CD8-positive, alpha-beta memory T cell (primary cell): ENCODE results near the gene C6. TPM values are rescaled to one million over a fixed set of nuclear protein-coding genes. Genes with fewer than 3 reads are reported as not detected.

Experiments
- CTCF ChIA-PET: fragments of 350-600 bp; sonication (Branson Sonifier 250); formaldehyde crosslinking; loops from one replicate; lab custom pipeline; 2021; ENCODE audit warnings: antibody characterized with exemption; lab: Charles Lee
- POLR2A ChIA-PET: fragments of 350-600 bp; sonication (Branson Sonifier 250); formaldehyde crosslinking; loops from one replicate; lab custom pipeline; 2021; ENCODE audit warnings: antibody characterized with exemption; lab: Charles Lee
- DNase-seq, 5 donors: peaks; one replicate each; pipeline versions ENCODE4 v3.0.0 to v3.0.0-alpha.2; 2020 to 2022; ENCODE audit warnings: mixed read lengths in 1 of 5
- H3K27ac ChIP-seq: one replicate; pipeline ENCODE4 v1.7.0; 2013; ENCODE audit warnings: low read depth, mild to moderate bottlenecking, low read length, moderate library complexity
- H3K27me3 ChIP-seq: 2 replicates; pipeline ENCODE4 v1.7.0; 2013; ENCODE audit warnings: low read length, mild to moderate bottlenecking; ENCODE audit not compliant: insufficient read depth, poor library complexity, severe bottlenecking
- H3K36me3 ChIP-seq: 2 replicates; pipeline ENCODE4 v1.7.0; 2013; ENCODE audit warnings: mild to moderate bottlenecking, low read length, moderate library complexity; ENCODE audit not compliant: insufficient read depth
- H3K4me1 ChIP-seq: 2 replicates; pipeline ENCODE4 v1.7.0; 2013; ENCODE audit warnings: mild to moderate bottlenecking, low read length, moderate library complexity; ENCODE audit not compliant: insufficient read depth
- H3K4me3 ChIP-seq: 2 replicates; pipeline ENCODE4 v1.7.0; 2013; ENCODE audit warnings: mild to moderate bottlenecking, low read length
- H3K9me3 ChIP-seq: 2 replicates; pipeline ENCODE4 v1.7.0; 2013; ENCODE audit warnings: mild to moderate bottlenecking, low read length
- H3K27ac Mint-ChIP-seq, 8 donors: one replicate each; pipeline ENCODE4 v1.8.0; 2020 to 2021; ENCODE audit warnings: mixed read lengths in 8 of 8, mild to moderate bottlenecking in 6 of 8, inconsistent platforms in 3 of 8, moderate library complexity in 3 of 8
- H3K27me3 Mint-ChIP-seq, 2 donors: one replicate each; pipeline ENCODE4 v1.8.0; 2020 to 2021; ENCODE audit warnings: mixed read lengths in 2 of 2, mild to moderate bottlenecking in 1 of 2, moderate library complexity in 1 of 2
- H3K36me3 Mint-ChIP-seq, 3 donors: one replicate each; pipeline ENCODE4 v1.8.0; 2020 to 2021; ENCODE audit warnings: mixed read lengths in 3 of 3, inconsistent platforms in 1 of 3, mild to moderate bottlenecking in 1 of 3
- H3K4me1 Mint-ChIP-seq, 3 donors: one replicate each; pipeline ENCODE4 v1.8.0; 2020 to 2021; ENCODE audit warnings: mixed read lengths in 3 of 3, inconsistent platforms in 1 of 3, mild to moderate bottlenecking in 1 of 3
- H3K4me3 Mint-ChIP-seq, 7 donors: one replicate each; pipeline ENCODE4 v1.8.0; 2020 to 2021; ENCODE audit warnings: mixed read lengths in 7 of 7, mild to moderate bottlenecking in 6 of 7, moderate library complexity in 4 of 7, inconsistent platforms in 2 of 7
- H3K9me3 Mint-ChIP-seq, 5 donors: one replicate each; pipeline ENCODE4 v1.8.0; 2020 to 2022; ENCODE audit warnings: mixed read lengths in 5 of 5, mild to moderate bottlenecking in 3 of 5, moderate library complexity in 2 of 5, inconsistent platforms in 1 of 5
- polyA plus RNA-seq: library from polyadenylated mRNA; unstranded; fragments of 300-500 nt; fragmentation: Illumina TruSeq; gene quantifications from one replicate; pipeline ENCODE4 v1.2.3, GENCODE V29; 2021
- total RNA-seq, 2 experiments: library from RNA; stranded (reverse); gene quantifications; one replicate each; pipeline ENCODE4 v1.2.3, GENCODE V29; 2021

Gene C6
- total and polyA plus RNA-seq, 3 experiments from 2014 or later = not detected

DNA sequence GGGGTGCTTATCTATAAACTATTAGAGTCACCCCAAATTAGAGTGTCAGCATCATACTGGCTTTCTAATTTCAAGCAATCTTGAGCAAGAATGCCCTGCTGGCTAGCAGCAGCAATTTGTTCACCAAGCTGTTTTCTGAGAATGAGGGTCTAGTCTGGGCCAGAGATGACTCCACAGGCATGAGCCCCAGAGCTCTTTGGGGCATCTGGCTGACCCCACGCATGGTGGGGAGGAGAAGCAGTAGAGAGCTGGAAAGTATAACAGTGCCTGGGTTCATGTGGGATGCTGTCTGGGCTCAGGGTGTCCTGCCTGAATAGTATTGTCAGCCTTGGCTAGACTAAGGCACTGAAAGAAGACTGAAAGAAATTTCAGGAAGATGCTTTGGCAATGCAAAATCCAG, 64.9 kb downstream of the C6 start:
- Mint-ChIP-seq H3K27ac (no peak overlapping the region), H3K36me3 (no peaks in the 10 kb centered on the region), H3K9me3 (peaks cover 0 to 8% (median 0%) of the 10 kb centered on the region in 5 donors), H3K27me3 (peaks cover 0 to 5% of the 10 kb centered on the region in 2 donors), H3K4me1 (no peaks in the 10 kb centered on the region), H3K4me3 (no peak overlapping the region)
- no peak overlapping the region for H3K4me3 ChIP-seq
- ChIA-PET POLR2A (no interaction called here), CTCF (no interaction called here)
- no peak for DNase-seq
- H3K27me3 ChIP-seq = no peaks in the 10 kb centered on the region
- no peaks in the 10 kb centered on the region for H3K36me3 ChIP-seq
- H3K9me3 ChIP-seq = no peaks in the 10 kb centered on the region
- no peak overlapping the region for H3K27ac ChIP-seq
- no peaks in the 10 kb centered on the region for H3K4me1 ChIP-seq

DNA sequence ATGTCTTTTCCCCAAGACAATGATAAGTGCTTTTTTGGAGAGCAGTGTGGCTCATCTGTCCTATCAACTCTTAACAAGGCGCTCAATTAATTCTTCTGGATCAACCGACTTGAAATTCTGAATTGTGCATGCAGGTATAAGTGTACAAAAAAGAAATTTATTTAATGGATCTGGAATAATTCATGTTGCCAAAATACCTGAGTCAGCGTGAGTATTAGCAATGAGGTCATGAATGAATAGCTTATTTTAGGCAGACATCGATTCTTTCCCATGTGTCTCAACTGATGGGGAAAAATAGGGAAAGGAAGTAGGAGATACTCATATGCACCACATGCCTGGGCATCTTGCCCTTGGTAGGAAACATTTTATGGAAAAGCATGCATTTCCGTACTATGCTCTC, 68.0 kb downstream of the C6 start:
- CTCF ChIA-PET = no interaction called here
- Mint-ChIP-seq H3K27me3 (peaks cover 0 to 3% of the 10 kb centered on the region in 2 donors), H3K4me1 (no peaks in the 10 kb centered on the region), H3K4me3 (no peak overlapping the region), H3K36me3 (no peaks in the 10 kb centered on the region), H3K27ac (no peak overlapping the region), H3K9me3 (peaks cover 0 to 2% (median 0%) of the 10 kb centered on the region in 5 donors)
- Histone ChIP-seq H3K27me3 (no peaks in the 10 kb centered on the region), H3K9me3 (no peaks in the 10 kb centered on the region), H3K36me3 (no peaks in the 10 kb centered on the region), H3K4me3 (no peak overlapping the region), H3K4me1 (no peaks in the 10 kb centered on the region), H3K27ac (no peak overlapping the region)
- POLR2A ChIA-PET = no interaction called here
- no peak for DNase-seq

DNA sequence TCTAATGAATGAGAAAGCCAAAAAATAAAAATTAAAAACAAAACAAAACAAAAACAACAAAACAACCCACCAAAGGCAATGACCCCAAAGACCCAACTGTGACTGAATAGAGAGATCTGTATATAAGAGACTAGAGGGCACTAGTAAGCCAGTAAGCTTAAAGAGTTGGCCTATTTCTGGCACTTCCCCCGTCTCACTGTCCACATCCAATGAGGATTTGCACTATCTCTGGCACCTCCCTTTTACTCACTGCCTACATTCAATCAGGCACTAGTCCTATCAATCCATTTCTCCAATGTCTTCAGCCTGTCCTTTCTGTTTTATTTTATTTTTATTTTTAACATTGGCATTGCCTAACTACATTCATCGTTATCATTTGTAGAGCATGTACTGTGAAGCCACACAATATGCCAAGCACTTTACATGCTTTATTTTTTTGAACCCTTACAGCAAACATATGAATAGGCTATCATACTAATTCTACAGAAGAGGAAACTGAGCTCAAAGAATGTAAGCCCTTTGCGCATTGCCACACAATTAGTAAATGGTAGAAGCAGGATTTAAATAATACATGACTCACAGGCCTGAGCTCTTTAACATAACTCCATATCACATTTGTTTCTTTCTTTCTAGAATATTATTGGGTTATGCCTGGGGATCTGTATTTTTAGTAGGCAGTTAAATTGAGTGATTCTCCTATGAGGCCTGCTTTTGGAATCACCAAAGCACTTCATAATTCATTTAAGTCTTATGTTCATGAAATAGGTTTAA, 70.0 kb downstream of the C6 start:
- POLR2A ChIA-PET = no interaction called here
- no peaks in the 10 kb centered on the region for H3K9me3 ChIP-seq
- no peaks in the 10 kb centered on the region for H3K27me3 ChIP-seq
- CTCF ChIA-PET = no interaction called here
- DNase-seq = no peak
- Mint-ChIP-seq H3K9me3 (peaks cover 0 to 9% (median 2%) of the 10 kb centered on the region in 5 donors), H3K4me3 (no peak overlapping the region), H3K27me3 (peaks cover 0 to 2% of the 10 kb centered on the region in 2 donors), H3K36me3 (no peaks in the 10 kb centered on the region), H3K4me1 (no peaks in the 10 kb centered on the region), H3K27ac (no peak overlapping the region)
- H3K36me3 ChIP-seq = no peaks in the 10 kb centered on the region
- H3K27ac ChIP-seq = no peak overlapping the region
- H3K4me1 ChIP-seq = no peaks in the 10 kb centered on the region
- H3K4me3 ChIP-seq = no peak overlapping the region

DNA sequence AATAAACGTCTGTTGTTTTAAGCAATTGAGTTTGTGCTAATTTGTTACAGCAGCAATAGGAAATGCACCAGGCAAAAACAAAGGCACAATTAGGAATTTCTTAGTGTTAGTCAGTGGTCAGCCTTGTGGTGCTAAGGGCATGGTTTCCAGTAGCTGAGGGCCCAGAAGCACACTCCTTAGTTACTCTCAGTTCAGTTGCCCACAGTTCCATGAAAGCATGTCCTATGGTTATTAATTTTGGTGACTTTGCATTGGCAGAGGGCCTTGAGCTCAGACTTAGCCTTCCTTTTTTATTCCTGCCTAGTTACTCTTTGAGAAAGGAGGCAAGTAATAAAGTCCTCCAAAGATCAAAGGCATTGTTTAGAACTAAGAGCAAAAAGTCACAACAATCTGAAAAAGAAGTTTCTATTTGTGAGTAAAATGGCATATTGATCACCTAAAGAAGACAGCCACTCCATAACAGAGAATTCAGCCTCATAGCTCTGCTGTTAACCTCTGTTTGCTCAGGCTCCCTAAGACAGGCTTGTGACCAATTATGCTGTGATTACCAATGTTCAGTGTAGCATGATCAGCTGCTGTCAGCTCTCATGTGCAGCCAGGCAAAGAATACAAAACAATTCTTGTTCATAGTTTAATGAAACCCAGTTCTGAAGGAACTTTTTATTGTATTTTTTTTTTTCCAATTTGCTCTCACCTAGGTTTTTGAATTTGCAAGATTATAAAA, 85.2 kb downstream of the C6 start:
- Mint-ChIP-seq H3K27me3 (peaks cover 0 to 5% of the 10 kb centered on the region in 2 donors), H3K4me1 (no peaks in the 10 kb centered on the region), H3K36me3 (no peaks in the 10 kb centered on the region), H3K9me3 (peaks cover 0 to 4% (median 0%) of the 10 kb centered on the region in 5 donors), H3K27ac (no peak overlapping the region), H3K4me3 (no peak overlapping the region)
- POLR2A ChIA-PET = no interaction called here
- CTCF ChIA-PET = no interaction called here
- Histone ChIP-seq H3K27me3 (no peaks in the 10 kb centered on the region), H3K36me3 (no peaks in the 10 kb centered on the region), H3K27ac (no peak overlapping the region), H3K4me3 (no peak overlapping the region), H3K9me3 (no peaks in the 10 kb centered on the region), H3K4me1 (no peaks in the 10 kb centered on the region)
- no peak for DNase-seq

DNA sequence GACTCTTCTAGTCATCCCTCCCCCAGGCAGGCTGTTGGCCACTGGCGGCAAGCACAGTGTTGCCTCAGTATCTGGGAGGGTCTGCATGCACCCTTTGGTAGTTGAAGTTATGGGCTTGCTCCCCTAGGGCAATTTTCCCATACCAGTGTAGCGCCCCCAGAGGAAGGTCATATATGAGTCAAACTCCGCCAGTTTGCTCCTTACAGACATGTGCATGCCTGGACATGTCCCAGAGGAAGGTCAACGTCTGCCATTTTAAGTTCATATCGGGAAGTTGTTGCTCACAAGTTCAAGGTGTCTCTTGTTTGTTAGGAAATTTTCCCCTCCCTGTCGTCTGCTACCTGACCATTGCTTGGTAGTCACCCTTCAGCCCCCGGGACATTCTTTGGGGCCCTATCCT, 90.9 kb downstream of the C6 start:
- no peaks in the 10 kb centered on the region for H3K4me1 Mint-ChIP-seq
- CTCF ChIA-PET = no interaction called here

GRCh38 chr5:41120600-41120999, 92.7 kb downstream of the C6 start:
- no peak for DNase-seq
- Histone ChIP-seq H3K4me1 (no peaks in the 10 kb centered on the region), H3K27ac (no peak overlapping the region), H3K9me3 (no peaks in the 10 kb centered on the region), H3K27me3 (no peaks in the 10 kb centered on the region), H3K4me3 (no peak overlapping the region), H3K36me3 (no peaks in the 10 kb centered on the region)
- POLR2A ChIA-PET = no interaction called here
- no peaks in the 10 kb centered on the region for H3K4me1 Mint-ChIP-seq
- H3K27me3 Mint-ChIP-seq = peaks cover 0 to 8% of the 10 kb centered on the region in 2 donors
- no peak overlapping the region for H3K4me3 Mint-ChIP-seq
- no peaks in the 10 kb centered on the region for H3K36me3 Mint-ChIP-seq
- CTCF ChIA-PET = no interaction called here
- peaks cover 0 to 4% (median 0%) of the 10 kb centered on the region in 5 donors for H3K9me3 Mint-ChIP-seq
- H3K27ac Mint-ChIP-seq = no peak overlapping the region

More for the DNA sequence above, 90.9 kb downstream of the C6 start:
- Histone ChIP-seq H3K4me3 (no peak overlapping the region), H3K36me3 (no peaks in the 10 kb centered on the region), H3K27me3 (no peaks in the 10 kb centered on the region), H3K9me3 (no peaks in the 10 kb centered on the region), H3K27ac (no peak overlapping the region), H3K4me1 (no peaks in the 10 kb centered on the region)
- POLR2A ChIA-PET = no interaction called here
- peaks cover 0 to 4% (median 0%) of the 10 kb centered on the region in 5 donors for H3K9me3 Mint-ChIP-seq
- no peaks in the 10 kb centered on the region for H3K36me3 Mint-ChIP-seq
- H3K27me3 Mint-ChIP-seq = peaks cover 0 to 5% of the 10 kb centered on the region in 2 donors
- no peak for DNase-seq
- H3K27ac Mint-ChIP-seq = no peak overlapping the region
- no peak overlapping the region for H3K4me3 Mint-ChIP-seq

GRCh38 chr5:41118177-41118576, 95.2 kb downstream of the C6 start:
- CTCF ChIA-PET = no interaction called here
- peaks cover 0 to 5% of the 10 kb centered on the region in 2 donors for H3K27me3 Mint-ChIP-seq

GRCh38 chr5:41115281-41115680, 98.1 kb downstream of the C6 start:
- H3K27me3 Mint-ChIP-seq = peaks cover 0 to 3% of the 10 kb centered on the region in 2 donors
- H3K36me3 ChIP-seq = no peaks in the 10 kb centered on the region
- no peak for DNase-seq
- H3K27ac ChIP-seq = no peak overlapping the region
- H3K9me3 ChIP-seq = no peaks in the 10 kb centered on the region
- H3K4me3 Mint-ChIP-seq = no peak overlapping the region
- no peaks in the 10 kb centered on the region for H3K27me3 ChIP-seq
- H3K36me3 Mint-ChIP-seq = no peaks in the 10 kb centered on the region
- H3K9me3 Mint-ChIP-seq = peaks cover 0 to 2% (median 0%) of the 10 kb centered on the region in 5 donors
- no peak overlapping the region for H3K27ac Mint-ChIP-seq
- H3K4me3 ChIP-seq = no peak overlapping the region
- H3K4me1 Mint-ChIP-seq = no peaks in the 10 kb centered on the region
- ChIA-PET CTCF (no interaction called here), POLR2A (no interaction called here)
- H3K4me1 ChIP-seq = no peaks in the 10 kb centered on the region

More at GRCh38 chr5:41118177-41118576, 95.2 kb downstream of the C6 start:
- H3K4me3 ChIP-seq = no peak overlapping the region
- H3K36me3 Mint-ChIP-seq = no peaks in the 10 kb centered on the region
- no peak overlapping the region for H3K27ac ChIP-seq
- no peaks in the 10 kb centered on the region for H3K4me1 Mint-ChIP-seq
- POLR2A ChIA-PET = no interaction called here
- no peaks in the 10 kb centered on the region for H3K4me1 ChIP-seq
- no peaks in the 10 kb centered on the region for H3K27me3 ChIP-seq
- H3K27ac Mint-ChIP-seq = no peak overlapping the region
- H3K4me3 Mint-ChIP-seq = no peak overlapping the region
- H3K9me3 ChIP-seq = no peaks in the 10 kb centered on the region
- H3K9me3 Mint-ChIP-seq = peaks cover 0 to 2% (median 0%) of the 10 kb centered on the region in 5 donors
- DNase-seq = no peak
- no peaks in the 10 kb centered on the region for H3K36me3 ChIP-seq
